ENCODE measurements around the gene CDH9.

Gene CDH9

DNA sequence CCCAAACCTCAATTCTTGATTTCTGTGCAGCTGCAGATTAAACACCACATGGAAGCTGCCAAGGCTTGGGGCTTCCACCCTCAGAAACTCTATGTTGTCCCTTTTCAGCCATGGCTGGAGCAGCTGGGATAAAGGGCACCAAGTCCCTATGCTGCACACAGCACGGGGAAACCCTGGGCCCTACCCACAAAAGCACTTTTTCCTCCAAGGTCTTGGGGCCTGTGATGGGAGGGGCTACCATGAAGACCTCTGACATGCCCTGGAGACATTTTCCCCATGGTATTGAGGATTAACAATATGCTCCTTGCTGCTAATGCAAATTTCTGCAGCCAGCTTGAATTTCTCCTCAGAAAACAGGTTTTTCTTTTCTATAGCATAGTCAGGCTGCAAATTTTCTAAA lies 41.8 kb upstream of the CDH9 start:
- ATAC-seq (ENCODE audit: insufficient read depth, low read depth) (no peak), DNase-seq (no peak)
- Histone ChIP-seq H3K4me2 (ENCODE audit: insufficient read depth, low read length) (no peak overlapping the region), H3K79me2 (ENCODE audit: insufficient read depth, low read length) (no peaks in the 10 kb centered on the region), H3K4me1 (ENCODE audit: insufficient read depth, low read length) (no peaks in the 10 kb centered on the region), H3K9ac (ENCODE audit: low read depth, low read length) (no peak overlapping the region), H3K27ac (ENCODE audit: low read length) (no peak overlapping the region), H3K4me3 (ENCODE audit: low read depth in 1 of 2, low read length in 2 of 2) (no peak overlapping the region), H2AFZ (ENCODE audit: low read depth, low read length) (no peak overlapping the region), H4K20me1 (ENCODE audit: insufficient read depth, low read length) (no peaks in the 10 kb centered on the region), H3K36me3 (ENCODE audit: insufficient read depth, low read length) (no peaks in the 10 kb centered on the region), H3K9me3 (ENCODE audit: insufficient read depth, low read length, severe bottlenecking) (no peaks in the 10 kb centered on the region), H3K27me3 (ENCODE audit: insufficient read depth, low read length, poor library complexity) (no peaks in the 10 kb centered on the region)
- TF ChIP-seq EZH2 (IDR thresholded peaks at IDR 0.05; ENCODE audit: borderline replicate concordance, low read depth, low read length, severe bottlenecking), result no peak
- TF ChIP-seq, protein P1, sequence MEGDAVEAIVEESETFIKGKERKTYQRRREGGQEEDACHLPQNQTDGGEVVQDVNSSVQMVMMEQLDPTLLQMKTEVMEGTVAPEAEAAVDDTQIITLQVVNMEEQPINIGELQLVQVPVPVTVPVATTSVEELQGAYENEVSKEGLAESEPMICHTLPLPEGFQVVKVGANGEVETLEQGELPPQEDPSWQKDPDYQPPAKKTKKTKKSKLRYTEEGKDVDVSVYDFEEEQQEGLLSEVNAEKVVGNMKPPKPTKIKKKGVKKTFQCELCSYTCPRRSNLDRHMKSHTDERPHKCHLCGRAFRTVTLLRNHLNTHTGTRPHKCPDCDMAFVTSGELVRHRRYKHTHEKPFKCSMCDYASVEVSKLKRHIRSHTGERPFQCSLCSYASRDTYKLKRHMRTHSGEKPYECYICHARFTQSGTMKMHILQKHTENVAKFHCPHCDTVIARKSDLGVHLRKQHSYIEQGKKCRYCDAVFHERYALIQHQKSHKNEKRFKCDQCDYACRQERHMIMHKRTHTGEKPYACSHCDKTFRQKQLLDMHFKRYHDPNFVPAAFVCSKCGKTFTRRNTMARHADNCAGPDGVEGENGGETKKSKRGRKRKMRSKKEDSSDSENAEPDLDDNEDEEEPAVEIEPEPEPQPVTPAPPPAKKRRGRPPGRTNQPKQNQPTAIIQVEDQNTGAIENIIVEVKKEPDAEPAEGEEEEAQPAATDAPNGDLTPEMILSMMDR (IDR thresholded peaks at IDR 0.05; ENCODE audit: borderline replicate concordance, extremely low read depth, low read length, poor library complexity, severe bottlenecking), result no peak

DNA sequence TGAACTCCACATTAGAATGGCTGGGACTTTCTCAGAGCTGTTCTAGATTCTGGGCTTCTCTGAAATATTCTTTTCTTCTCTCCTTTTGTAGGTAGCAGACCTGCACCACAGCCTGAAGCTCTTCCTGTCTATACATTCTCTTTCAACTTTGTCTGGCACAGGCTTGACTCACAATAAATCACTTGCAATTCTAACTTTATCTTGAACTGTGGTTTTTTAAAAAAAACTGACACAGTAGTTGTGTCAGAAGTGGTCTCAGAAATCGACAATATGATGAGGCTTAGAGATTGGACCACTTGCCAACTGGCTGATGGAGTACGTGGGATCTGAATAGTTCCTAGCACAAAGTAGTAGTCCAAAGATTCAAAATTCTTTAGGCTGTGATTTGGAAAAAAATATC lies 24.1 kb upstream of the CDH9 start:
- Histone ChIP-seq H3K4me1 (ENCODE audit: insufficient read depth, low read length) (no peaks in the 10 kb centered on the region), H3K4me2 (ENCODE audit: insufficient read depth, low read length) (no peak overlapping the region), H3K27me3 (ENCODE audit: insufficient read depth, low read length, poor library complexity) (no peaks in the 10 kb centered on the region), H3K9me3 (ENCODE audit: insufficient read depth, low read length, severe bottlenecking) (no peaks in the 10 kb centered on the region), H3K27ac (ENCODE audit: low read length) (no peak overlapping the region), H2AFZ (ENCODE audit: low read depth, low read length) (no peak overlapping the region), H3K36me3 (ENCODE audit: insufficient read depth, low read length) (no peaks in the 10 kb centered on the region), H3K79me2 (ENCODE audit: insufficient read depth, low read length) (no peaks in the 10 kb centered on the region), H4K20me1 (ENCODE audit: insufficient read depth, low read length) (no peaks in the 10 kb centered on the region), H3K4me3 (ENCODE audit: low read depth in 1 of 2, low read length in 2 of 2) (no peak overlapping the region), H3K9ac (ENCODE audit: low read depth, low read length) (no peak overlapping the region)
- ATAC-seq (ENCODE audit: insufficient read depth, low read depth), result no peak
- no peak for TF ChIP-seq EZH2 (IDR thresholded peaks at IDR 0.05; ENCODE audit: borderline replicate concordance, low read depth, low read length, severe bottlenecking)
- TF ChIP-seq, protein P1 (IDR thresholded peaks at IDR 0.05; ENCODE audit: borderline replicate concordance, extremely low read depth, low read length, poor library complexity, severe bottlenecking), result no peak
- DNase-seq, result no peak

DNA sequence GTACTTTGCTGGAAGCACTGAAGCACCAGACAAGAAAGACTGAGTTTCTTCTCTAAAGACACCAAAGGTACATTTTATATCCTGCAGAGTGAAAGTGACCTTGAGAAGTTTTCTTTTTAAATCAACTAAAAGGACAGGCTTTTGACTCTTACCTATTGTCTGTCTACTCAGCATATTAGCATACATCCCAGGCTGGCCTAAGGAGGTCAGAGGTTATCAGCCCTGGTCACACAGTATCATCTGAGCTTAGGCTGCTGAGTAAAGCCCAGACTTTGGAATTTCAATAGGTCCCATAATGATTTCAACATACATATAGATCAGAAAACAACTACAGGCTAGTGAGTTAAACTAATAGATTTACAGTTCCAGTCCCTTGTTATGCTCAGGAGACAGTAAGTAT lies 10.1 kb upstream of the CDH9 start:
- no peaks in the 10 kb centered on the region for H3K4me1 ChIP-seq (ENCODE audit: insufficient read depth, low read length)
- no peak for TF ChIP-seq EZH2 (IDR thresholded peaks at IDR 0.05; ENCODE audit: borderline replicate concordance, low read depth, low read length, severe bottlenecking)
- TF ChIP-seq, protein P1 (IDR thresholded peaks at IDR 0.05; ENCODE audit: borderline replicate concordance, extremely low read depth, low read length, poor library complexity, severe bottlenecking), result no peak
- no peak overlapping the region for H2AFZ ChIP-seq (ENCODE audit: low read depth, low read length)
- no peak overlapping the region for H3K27ac ChIP-seq (ENCODE audit: low read length)
- H3K36me3 ChIP-seq (ENCODE audit: insufficient read depth, low read length), result no peaks in the 10 kb centered on the region
- H3K79me2 ChIP-seq (ENCODE audit: insufficient read depth, low read length), result no peaks in the 10 kb centered on the region
- H3K27me3 ChIP-seq (ENCODE audit: insufficient read depth, low read length, poor library complexity), result no peaks in the 10 kb centered on the region
- ATAC-seq (ENCODE audit: insufficient read depth, low read depth) (no peak), DNase-seq (no peak)
- H3K4me3 ChIP-seq (ENCODE audit: low read depth in 1 of 2, low read length in 2 of 2), result no peak overlapping the region
- no peaks in the 10 kb centered on the region for H3K9me3 ChIP-seq (ENCODE audit: insufficient read depth, low read length, severe bottlenecking)
- H4K20me1 ChIP-seq (ENCODE audit: insufficient read depth, low read length), result no peaks in the 10 kb centered on the region
- H3K9ac ChIP-seq (ENCODE audit: low read depth, low read length), result no peak overlapping the region
- H3K4me2 ChIP-seq (ENCODE audit: insufficient read depth, low read length), result no peak overlapping the region

DNA sequence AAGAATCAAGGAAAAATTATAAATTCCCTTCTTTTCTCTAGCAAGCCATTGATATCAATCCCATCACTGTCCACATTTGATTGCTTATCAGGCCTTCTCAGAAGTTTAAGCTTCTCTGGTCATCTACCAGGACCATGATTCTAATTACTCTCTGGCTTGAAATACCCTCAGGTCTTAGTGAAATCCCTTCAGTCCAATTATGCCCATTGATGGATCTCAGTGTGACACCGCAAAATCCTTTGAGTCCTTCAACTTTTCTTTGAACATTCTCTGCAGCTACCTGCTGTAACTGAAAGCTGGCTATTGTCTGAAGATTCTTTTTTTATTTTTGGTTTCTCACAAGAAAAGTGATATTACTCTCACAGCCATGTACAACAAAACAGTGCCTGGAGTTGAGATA lies 3.0 kb upstream of the CDH9 start:
- Histone ChIP-seq H3K27ac (ENCODE audit: low read length) (no peak overlapping the region), H2AFZ (ENCODE audit: low read depth, low read length) (no peak overlapping the region), H4K20me1 (ENCODE audit: insufficient read depth, low read length) (no peaks in the 10 kb centered on the region), H3K4me1 (ENCODE audit: insufficient read depth, low read length) (no peaks in the 10 kb centered on the region), H3K27me3 (ENCODE audit: insufficient read depth, low read length, poor library complexity) (no peaks in the 10 kb centered on the region), H3K9me3 (ENCODE audit: insufficient read depth, low read length, severe bottlenecking) (no peaks in the 10 kb centered on the region), H3K79me2 (ENCODE audit: insufficient read depth, low read length) (no peaks in the 10 kb centered on the region), H3K36me3 (ENCODE audit: insufficient read depth, low read length) (no peaks in the 10 kb centered on the region), H3K4me3 (ENCODE audit: low read depth in 1 of 2, low read length in 2 of 2) (no peak overlapping the region), H3K9ac (ENCODE audit: low read depth, low read length) (no peak overlapping the region), H3K4me2 (ENCODE audit: insufficient read depth, low read length) (no peak overlapping the region)
- TF ChIP-seq, protein P1 (IDR thresholded peaks at IDR 0.05; ENCODE audit: borderline replicate concordance, extremely low read depth, low read length, poor library complexity, severe bottlenecking), result no peak
- no peak for TF ChIP-seq EZH2 (IDR thresholded peaks at IDR 0.05; ENCODE audit: borderline replicate concordance, low read depth, low read length, severe bottlenecking)
- ATAC-seq (ENCODE audit: insufficient read depth, low read depth) (no peak), DNase-seq (no peak)

All from DND-41 (cell line).